OCI-LY3 (cell line): ENCODE data around the gene VRK1.

Experiments
- H2AFZ ChIP-seq: fragments of 200-600, 300-600 bp; shearing (Covaris generic); 2 replicates; pipeline ENCODE4 v1.6.0; 2014; ENCODE audit warnings: antibody characterized with exemption, low read depth, low read length
- H3K27ac ChIP-seq: fragments of 200-600, 300-600 bp; sonication (generic); 2 replicates; pipeline ENCODE4 v1.5.1; 2014; ENCODE audit warnings: mild to moderate bottlenecking, low read length, moderate library complexity, mixed read lengths
- H3K27me3 ChIP-seq: fragments of 200-600, 300-600 bp; sonication (generic); 2 replicates; pipeline ENCODE4 v1.6.1; 2014; ENCODE audit warnings: low read depth, low read length, mixed read lengths
- H3K36me3 ChIP-seq: fragments of 200-600, 300-600 bp; sonication (generic); replicated peaks from 2 replicates; pipeline ENCODE3; 2014; ENCODE audit warnings: low read depth, low read length, mixed read lengths
- H3K4me1 ChIP-seq: fragments of 300-600, 200-600 bp; sonication (generic); 2 replicates; pipeline ENCODE4 v1.6.1; 2014; ENCODE audit warnings: low read length, mixed read lengths
- H3K4me2 ChIP-seq: fragments of 200-600, 300-600 bp; sonication (generic); 2 replicates; pipeline ENCODE4 v1.6.1; 2014; ENCODE audit warnings: low read length, mixed read lengths
- H3K4me3 ChIP-seq: fragments of 300-600, 200-600 bp; sonication (generic); 2 replicates; pipeline ENCODE4 v1.5.1; 2014; ENCODE audit warnings: antibody characterized with exemption, mild to moderate bottlenecking, low read length, moderate library complexity
- H3K79me2 ChIP-seq: fragments of 300-600, 200-600 bp; shearing (Covaris generic); 2 replicates; pipeline ENCODE4 v1.6.1; 2014; ENCODE audit warnings: mild to moderate bottlenecking, low read length, mixed read lengths
- H3K9ac ChIP-seq: fragments of 300-600, 200-600 bp; shearing (Covaris generic); 2 replicates; pipeline ENCODE4 v1.6.0; 2014; ENCODE audit warnings: mild to moderate bottlenecking, low read length, moderate library complexity
- H3K9me3 ChIP-seq: fragments of 200-600, 300-600 bp; shearing (Covaris generic); 2 replicates; pipeline ENCODE4 v1.6.1; 2014; ENCODE audit warnings: low read length, mixed read lengths; ENCODE audit not compliant: insufficient read depth
- H4K20me1 ChIP-seq: fragments of 200-600, 300-600 bp; sonication (generic); 2 replicates; pipeline ENCODE4 v1.6.1; 2016; ENCODE audit warnings: low read length, mixed read lengths; ENCODE audit not compliant: insufficient read depth
- EZH2phosphoT487 ChIP-seq: fragments of 200-600 bp; shearing (Covaris generic); IDR thresholded peaks from 2 replicates; pipeline ENCODE4 v1.6.1; 2018; ENCODE audit warnings: antibody characterized with exemption, mixed run types, low read depth
- TF ChIP-seq, protein P1 (sequence below): fragments of 200-600, 300-600 bp; sonication (generic); IDR thresholded peaks from 2 replicates; pipeline ENCODE4 v1.5.1; 2014; ENCODE audit warnings: antibody characterized with exemption, low read length, low read depth

The VRK1 gene

DNA sequence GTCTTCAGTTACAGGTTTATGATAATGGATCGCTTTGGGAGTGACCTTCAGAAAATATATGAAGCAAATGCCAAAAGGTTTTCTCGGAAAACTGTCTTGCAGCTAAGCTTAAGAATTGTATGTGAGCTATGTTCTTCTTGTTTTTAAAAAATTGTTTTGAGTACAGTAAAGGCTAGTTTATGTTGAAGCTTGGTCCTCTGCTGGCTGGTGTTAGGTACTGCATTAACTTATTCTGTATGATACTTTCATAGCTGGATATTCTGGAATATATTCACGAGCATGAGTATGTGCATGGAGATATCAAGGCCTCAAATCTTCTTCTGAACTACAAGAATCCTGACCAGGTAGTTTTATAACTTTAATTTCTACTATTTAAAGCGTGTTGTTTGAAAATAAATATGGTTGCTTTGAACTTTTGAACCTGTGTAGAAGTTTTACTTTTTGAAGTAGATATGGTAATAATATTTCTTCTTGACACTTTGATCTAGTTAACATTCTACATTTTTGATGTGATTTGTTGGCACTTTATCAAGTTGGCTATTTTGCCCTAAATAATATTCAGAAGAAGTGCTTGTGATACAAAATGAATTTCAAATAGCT is 55.7 kb downstream of the VRK1 start:
- no peak overlapping the region for H3K9ac ChIP-seq
- TF ChIP-seq, protein P1, sequence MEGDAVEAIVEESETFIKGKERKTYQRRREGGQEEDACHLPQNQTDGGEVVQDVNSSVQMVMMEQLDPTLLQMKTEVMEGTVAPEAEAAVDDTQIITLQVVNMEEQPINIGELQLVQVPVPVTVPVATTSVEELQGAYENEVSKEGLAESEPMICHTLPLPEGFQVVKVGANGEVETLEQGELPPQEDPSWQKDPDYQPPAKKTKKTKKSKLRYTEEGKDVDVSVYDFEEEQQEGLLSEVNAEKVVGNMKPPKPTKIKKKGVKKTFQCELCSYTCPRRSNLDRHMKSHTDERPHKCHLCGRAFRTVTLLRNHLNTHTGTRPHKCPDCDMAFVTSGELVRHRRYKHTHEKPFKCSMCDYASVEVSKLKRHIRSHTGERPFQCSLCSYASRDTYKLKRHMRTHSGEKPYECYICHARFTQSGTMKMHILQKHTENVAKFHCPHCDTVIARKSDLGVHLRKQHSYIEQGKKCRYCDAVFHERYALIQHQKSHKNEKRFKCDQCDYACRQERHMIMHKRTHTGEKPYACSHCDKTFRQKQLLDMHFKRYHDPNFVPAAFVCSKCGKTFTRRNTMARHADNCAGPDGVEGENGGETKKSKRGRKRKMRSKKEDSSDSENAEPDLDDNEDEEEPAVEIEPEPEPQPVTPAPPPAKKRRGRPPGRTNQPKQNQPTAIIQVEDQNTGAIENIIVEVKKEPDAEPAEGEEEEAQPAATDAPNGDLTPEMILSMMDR: peak; percentile 61
- no peak for TF ChIP-seq EZH2phosphoT487
- no peaks in the 10 kb centered on the region for H3K27me3 ChIP-seq
- H3K4me3 ChIP-seq: no peak overlapping the region
- H3K4me1 ChIP-seq: no peaks in the 10 kb centered on the region
- H3K4me2 ChIP-seq: no peak overlapping the region
- no peak overlapping the region for H2AFZ ChIP-seq
- H3K79me2 ChIP-seq: no peaks in the 10 kb centered on the region
- no peaks in the 10 kb centered on the region for H4K20me1 ChIP-seq
- H3K27ac ChIP-seq: no peak overlapping the region
- H3K36me3 ChIP-seq: peaks cover 38% of the 10 kb centered on the region
- H3K9me3 ChIP-seq: no peaks in the 10 kb centered on the region

DNA sequence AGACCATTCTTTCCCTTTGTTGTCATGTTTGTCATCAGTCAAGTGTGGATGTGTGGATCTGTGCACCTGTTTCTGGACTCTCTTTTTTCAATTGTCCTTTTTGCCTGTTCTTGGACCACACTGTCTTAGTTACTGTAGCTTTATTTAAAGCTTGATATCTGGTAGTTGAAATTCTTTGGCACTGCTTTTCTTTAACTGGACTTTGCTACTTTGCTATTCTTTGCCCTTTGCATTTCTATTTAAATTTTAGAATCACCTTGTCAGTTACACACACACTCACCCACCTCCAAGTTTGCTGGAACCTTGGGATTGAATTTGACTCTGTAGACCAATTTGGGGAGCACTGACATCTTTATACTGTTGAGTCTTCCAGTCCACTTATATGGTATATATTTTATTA is 61.5 kb downstream of the VRK1 start:
- H3K9me3 ChIP-seq: no peaks in the 10 kb centered on the region

DNA sequence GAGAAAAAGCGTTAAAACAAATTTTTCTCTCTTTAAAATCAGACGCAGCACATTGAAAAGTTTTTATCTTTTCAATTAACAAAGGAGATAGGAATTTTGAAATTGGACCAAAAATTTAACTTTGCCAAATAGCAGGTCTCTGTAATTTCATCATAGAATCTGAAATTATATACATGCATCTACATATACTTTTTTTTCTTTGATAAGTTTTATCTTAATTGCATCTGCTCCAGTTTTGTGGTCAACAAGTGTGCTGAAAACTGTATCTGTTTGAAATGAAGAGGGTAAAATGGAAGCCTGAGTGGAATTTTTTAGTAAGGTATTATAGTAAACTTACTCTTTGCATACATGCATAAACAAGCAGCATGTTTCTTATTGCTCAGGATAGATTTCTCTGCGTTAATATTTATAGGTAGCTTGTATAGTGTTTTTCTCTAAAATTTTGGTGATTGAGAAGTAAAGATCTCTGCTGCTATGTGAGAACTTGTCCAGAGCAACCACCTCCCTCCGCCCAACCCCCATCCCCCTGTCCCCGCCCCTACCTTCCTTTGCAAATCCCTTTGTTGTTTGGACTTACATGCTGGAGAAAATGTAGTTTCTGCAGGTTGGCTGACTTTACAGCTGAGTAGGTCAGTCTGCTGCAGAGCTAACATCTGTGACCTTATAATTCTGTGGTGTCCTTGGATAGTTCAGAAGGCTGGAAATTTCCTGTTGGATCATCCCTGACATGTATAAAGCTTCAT is 64.6 kb downstream of the VRK1 start:
- Histone ChIP-seq H3K36me3 (peaks cover 26% of the 10 kb centered on the region), H3K27me3 (no peaks in the 10 kb centered on the region), H3K9ac (no peak overlapping the region), H3K4me1 (no peaks in the 10 kb centered on the region), H2AFZ (no peak overlapping the region), H3K79me2 (no peaks in the 10 kb centered on the region), H3K9me3 (no peaks in the 10 kb centered on the region), H3K4me2 (no peak overlapping the region), H3K4me3 (no peak overlapping the region), H3K27ac (no peak overlapping the region), H4K20me1 (no peaks in the 10 kb centered on the region)
- no peak for TF ChIP-seq EZH2phosphoT487
- TF ChIP-seq, protein P1: no peak

More for the DNA sequence above, 61.5 kb downstream of the VRK1 start:
- Histone ChIP-seq H3K4me3 (no peak overlapping the region), H3K27ac (no peak overlapping the region), H3K27me3 (no peaks in the 10 kb centered on the region), H3K79me2 (no peaks in the 10 kb centered on the region), H4K20me1 (no peaks in the 10 kb centered on the region), H3K4me1 (no peaks in the 10 kb centered on the region), H2AFZ (no peak overlapping the region), H3K36me3 (peaks cover 27% of the 10 kb centered on the region), H3K9ac (no peak overlapping the region), H3K4me2 (no peak overlapping the region)
- no peak for TF ChIP-seq EZH2phosphoT487
- TF ChIP-seq, protein P1: no peak

DNA sequence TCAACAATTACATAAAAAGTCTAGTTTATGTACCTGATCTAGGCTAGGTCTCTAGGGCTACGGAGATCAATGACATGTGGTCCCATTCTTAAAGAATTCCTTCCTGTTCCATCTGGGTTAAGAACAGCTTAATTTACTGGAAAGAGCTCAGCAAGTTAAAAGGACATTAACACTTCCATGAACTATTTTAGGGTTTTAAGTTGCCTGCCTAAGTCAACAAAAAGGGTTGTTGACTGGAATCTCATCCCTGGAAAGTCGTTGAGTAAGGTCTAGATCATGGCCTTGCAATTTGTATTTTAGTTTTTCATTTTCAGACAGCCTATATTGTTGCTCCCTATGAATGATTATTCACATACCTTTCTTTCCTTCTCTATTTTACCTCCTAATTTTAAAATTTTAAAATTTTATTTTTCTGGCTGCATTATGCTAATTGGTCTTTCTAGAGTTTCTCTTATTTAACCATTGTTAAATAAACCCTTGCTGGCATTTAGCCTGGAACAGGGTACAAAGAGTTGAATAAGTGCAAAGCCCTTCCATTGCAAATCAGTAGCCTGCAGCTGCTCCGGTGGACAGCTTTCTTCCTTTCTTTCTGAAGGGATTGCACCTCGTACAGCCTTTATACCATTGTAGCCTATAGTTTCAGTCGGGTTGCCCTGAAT is 66.3 kb downstream of the VRK1 start:
- no peak for TF ChIP-seq EZH2phosphoT487
- TF ChIP-seq, protein P1: no peak
- no peaks in the 10 kb centered on the region for H3K9me3 ChIP-seq
- no peak overlapping the region for H2AFZ ChIP-seq
- no peak overlapping the region for H3K27ac ChIP-seq
- no peaks in the 10 kb centered on the region for H3K4me1 ChIP-seq
- peaks cover 27% of the 10 kb centered on the region for H3K36me3 ChIP-seq
- no peaks in the 10 kb centered on the region for H3K27me3 ChIP-seq
- H3K4me3 ChIP-seq: no peak overlapping the region
- H3K9ac ChIP-seq: no peak overlapping the region
- H4K20me1 ChIP-seq: no peaks in the 10 kb centered on the region
- H3K4me2 ChIP-seq: no peak overlapping the region
- no peaks in the 10 kb centered on the region for H3K79me2 ChIP-seq
